ENCODE results near the gene PTPN18.

Gene PTPN18

DNA sequence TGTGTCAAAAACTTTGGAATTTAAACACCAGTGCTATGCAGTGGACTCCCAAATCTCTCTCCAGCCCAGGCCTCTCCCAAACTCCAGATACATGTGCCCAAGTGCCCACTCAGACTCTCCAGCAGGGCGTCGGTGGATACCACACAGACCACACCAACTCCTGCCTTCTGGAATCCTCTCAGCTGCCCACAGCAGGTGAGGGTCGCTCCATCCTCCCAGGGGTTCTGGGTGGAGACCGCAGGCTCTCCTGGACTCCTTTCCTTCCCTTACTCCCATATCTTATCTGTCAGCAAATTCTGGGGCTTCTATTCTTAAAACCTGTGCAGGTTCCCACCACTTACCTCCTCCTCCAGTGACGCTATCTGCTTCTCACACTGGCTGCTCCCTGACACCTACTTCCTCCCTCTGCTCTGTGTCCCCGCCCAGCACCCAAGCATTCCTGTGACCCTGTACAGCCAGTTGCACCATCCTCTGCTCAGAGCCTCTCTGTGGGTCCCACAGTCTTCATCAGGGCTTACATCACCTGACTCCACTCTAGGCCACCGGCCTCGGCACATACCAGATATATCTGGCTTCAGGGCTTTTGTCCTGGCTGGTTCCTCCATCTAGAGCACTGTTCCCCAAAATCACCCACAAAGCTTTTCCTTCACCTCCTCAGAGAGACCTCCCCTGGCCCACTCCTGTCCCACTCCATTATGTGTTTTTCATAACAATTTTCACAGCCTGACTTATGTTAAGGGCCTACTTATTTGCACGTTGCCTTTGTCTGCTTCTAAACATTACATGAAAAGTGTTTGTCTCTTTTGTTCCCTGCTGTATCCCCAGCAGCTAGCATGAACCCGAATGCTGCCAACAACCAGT lies 15.7 kb upstream of the PTPN18 start:
- no peak overlapping the region for H3K4me3 ChIP-seq (ENCODE audit: low read depth, low read length)
- in situ Hi-C loops (cut with HindIII; ENCODE audit: low sequenced_read_pairs): no loop called here
- TF ChIP-seq, protein P1, sequence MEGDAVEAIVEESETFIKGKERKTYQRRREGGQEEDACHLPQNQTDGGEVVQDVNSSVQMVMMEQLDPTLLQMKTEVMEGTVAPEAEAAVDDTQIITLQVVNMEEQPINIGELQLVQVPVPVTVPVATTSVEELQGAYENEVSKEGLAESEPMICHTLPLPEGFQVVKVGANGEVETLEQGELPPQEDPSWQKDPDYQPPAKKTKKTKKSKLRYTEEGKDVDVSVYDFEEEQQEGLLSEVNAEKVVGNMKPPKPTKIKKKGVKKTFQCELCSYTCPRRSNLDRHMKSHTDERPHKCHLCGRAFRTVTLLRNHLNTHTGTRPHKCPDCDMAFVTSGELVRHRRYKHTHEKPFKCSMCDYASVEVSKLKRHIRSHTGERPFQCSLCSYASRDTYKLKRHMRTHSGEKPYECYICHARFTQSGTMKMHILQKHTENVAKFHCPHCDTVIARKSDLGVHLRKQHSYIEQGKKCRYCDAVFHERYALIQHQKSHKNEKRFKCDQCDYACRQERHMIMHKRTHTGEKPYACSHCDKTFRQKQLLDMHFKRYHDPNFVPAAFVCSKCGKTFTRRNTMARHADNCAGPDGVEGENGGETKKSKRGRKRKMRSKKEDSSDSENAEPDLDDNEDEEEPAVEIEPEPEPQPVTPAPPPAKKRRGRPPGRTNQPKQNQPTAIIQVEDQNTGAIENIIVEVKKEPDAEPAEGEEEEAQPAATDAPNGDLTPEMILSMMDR (IDR thresholded peaks at IDR 0.05; ENCODE audit: low read depth, low read length): no peak
- no peak for DNase-seq (ENCODE audit: low read depth, low spot score)

DNA sequence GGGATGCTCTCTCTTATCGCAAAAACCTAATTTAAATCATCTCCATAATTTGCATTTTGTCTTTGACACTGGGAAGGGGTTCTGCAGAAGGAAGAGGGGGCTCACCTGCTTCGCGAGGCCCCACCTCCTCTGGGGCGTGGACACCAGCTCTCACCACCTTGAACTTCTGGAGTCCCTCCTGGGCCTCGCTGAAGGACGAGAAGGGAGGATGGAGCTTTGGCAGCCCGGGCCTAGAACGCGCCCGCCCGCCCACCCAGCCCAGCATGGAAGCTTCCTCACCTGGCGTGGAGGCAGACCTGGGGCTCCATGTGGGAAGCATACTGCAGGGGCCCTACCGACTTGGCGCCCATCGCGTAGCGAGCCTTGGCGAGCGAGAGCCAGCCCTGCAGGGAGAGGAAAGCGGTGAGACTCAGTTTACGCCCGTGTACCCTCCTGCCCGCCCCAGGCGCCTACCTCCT lies 14.3 kb upstream of the PTPN18 start:
- TF ChIP-seq, protein P1 (IDR thresholded peaks at IDR 0.05; ENCODE audit: low read depth, low read length): no peak
- H3K4me3 ChIP-seq (ENCODE audit: low read depth, low read length): peak overlapping the region; percentile 85
- no peak for DNase-seq (ENCODE audit: low read depth, low spot score)
- in situ Hi-C loops (cut with HindIII; ENCODE audit: low sequenced_read_pairs): no loop called here

- in situ Hi-C loops (cut with HindIII; ENCODE audit: low sequenced_read_pairs): no loop called here
- TF ChIP-seq, protein P1 (IDR thresholded peaks at IDR 0.05; ENCODE audit: low read depth, low read length): no peak
- peak overlapping the region; percentile 85 for H3K4me3 ChIP-seq (ENCODE audit: low read depth, low read length)
- peak; percentile 97 for DNase-seq (ENCODE audit: low read depth, low spot score)
Measured at GRCh38 chr2:130342020-130342532, 13.8 kb upstream of the PTPN18 start.

- TF ChIP-seq, protein P1 (IDR thresholded peaks at IDR 0.05; ENCODE audit: low read depth, low read length): peak; percentile 45
- peak; percentile 100 for DNase-seq (ENCODE audit: low read depth, low spot score)
- in situ Hi-C loops (cut with HindIII; ENCODE audit: low sequenced_read_pairs): no loop called here
Measured at GRCh38 chr2:130342533-130343275, 13.2 kb upstream of the PTPN18 start, which contains the start of gene IMP4. TSS of gene IMP4 (plus strand) at chr2:130342897. CDS start at chr2:130342933, 36 bp downstream.

GRCh38 chr2:130344578-130344977 lies 11.3 kb upstream of the PTPN18 start:
- in situ Hi-C loops (cut with HindIII; ENCODE audit: low sequenced_read_pairs): no loop called here
- TF ChIP-seq, protein P1 (IDR thresholded peaks at IDR 0.05; ENCODE audit: low read depth, low read length): no peak
- H3K4me3 ChIP-seq (ENCODE audit: low read depth, low read length): no peak overlapping the region
- no peak for DNase-seq (ENCODE audit: low read depth, low spot score)

More at GRCh38 chr2:130342533-130343275, 13.2 kb upstream of the PTPN18 start, which contains the start of gene IMP4:
- peak within 1 kb of the TSS; percentile 85 for H3K4me3 ChIP-seq (ENCODE audit: low read depth, low read length)

DNA sequence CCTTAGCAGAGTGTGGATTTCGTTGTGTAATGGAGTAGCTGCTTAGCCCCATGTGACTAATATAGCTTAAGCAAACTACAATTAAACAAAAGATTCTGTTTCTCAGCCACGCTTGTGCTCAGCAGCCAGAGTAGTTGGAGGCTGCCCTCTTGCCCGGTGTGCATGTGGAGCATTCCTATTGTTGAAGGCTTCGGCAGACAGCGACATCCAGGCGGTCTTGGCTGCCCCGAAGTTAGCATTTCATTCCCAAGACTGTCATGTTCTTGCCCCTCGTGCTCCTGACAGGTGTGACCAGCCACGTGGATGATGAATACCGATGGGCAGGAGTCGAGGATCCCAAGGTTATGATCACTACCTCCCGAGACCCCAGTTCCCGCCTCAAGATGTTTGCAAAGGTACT lies 10.8 kb upstream of the PTPN18 start:
- H3K4me3 ChIP-seq (ENCODE audit: low read depth, low read length): no peak overlapping the region
- in situ Hi-C loops (cut with HindIII; ENCODE audit: low sequenced_read_pairs): no loop called here
- TF ChIP-seq, protein P1 (IDR thresholded peaks at IDR 0.05; ENCODE audit: low read depth, low read length): no peak
- no peak for DNase-seq (ENCODE audit: low read depth, low spot score)
